Measurements from ENCODE around the gene NUTM1. TPM values are rescaled to one million over a fixed set of nuclear protein-coding genes. Genes with fewer than 3 reads are reported as not detected.
"Not testable (repeated sequence)": the region's sequence is repeated elsewhere in the genome, so short reads cannot be mapped to it uniquely, and the experiment has no call there.

The NUTM1 gene
- total RNA-seq, 2 donors from 2014 or later, result not detected

DNA sequence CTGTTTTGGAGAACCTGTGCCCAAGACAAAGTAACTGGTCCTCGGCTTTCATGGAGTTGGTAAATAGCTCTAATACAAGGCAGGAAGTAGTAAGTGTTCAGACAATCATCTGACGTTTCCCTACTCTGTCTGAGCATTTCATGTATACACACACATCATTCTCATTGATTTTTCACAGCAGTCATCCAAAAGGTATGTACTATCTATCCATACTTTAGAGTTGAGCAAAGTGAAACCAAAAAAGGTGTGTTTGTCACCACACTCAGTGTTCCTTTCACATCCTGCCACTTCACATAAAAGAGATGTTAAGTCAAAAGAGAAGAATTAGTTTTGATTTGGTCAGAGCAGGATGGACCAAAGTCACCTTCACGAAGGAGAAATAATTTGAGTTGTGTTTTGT lies 60.8 kb downstream of the NUTM1 start:
- peak; percentile 87 for ATAC-seq (replicated peaks)
- H3K36me3 Mint-ChIP-seq (ENCODE audit: low read depth); H3K27me3 Mint-ChIP-seq: not testable (repeated sequence)

More for the DNA sequence above, 60.8 kb downstream of the NUTM1 start:
- H3K9me3 Mint-ChIP-seq, H3K27ac Mint-ChIP-seq, H3K4me1 Mint-ChIP-seq, H3K4me3 Mint-ChIP-seq: not testable (repeated sequence)

Other genes starting within 250 kb of the NUTM1 start
- gene EMC7, start 241.5 kb upstream of the NUTM1 start, total RNA-seq, result 10 to 100 TPM; 33.2 to 66.2 TPM
- 1 to 10 TPM; 2.8 to 2.9 TPM for gene PGBD4, start 241.2 kb upstream of the NUTM1 start, total RNA-seq
- 10 to 100 TPM; 41.6 to 51.3 TPM for gene KATNBL1, start 133.2 kb upstream of the NUTM1 start, total RNA-seq
- gene EMC4, start 118.3 kb upstream of the NUTM1 start, total RNA-seq, result 100 to 1,000 TPM in 1 of 2 donors, 10 to 100 TPM in 1; 83.0 to 118 TPM
- 10 to 100 TPM; 25.2 to 33.6 TPM for gene SLC12A6, start 5.5 kb upstream of the NUTM1 start, total RNA-seq
- gene NOP10, start 179 bp upstream of the NUTM1 start, total RNA-seq, result 100 to 1,000 TPM; 150 to 210 TPM
- 10 to 100 TPM; 73.8 to 95.0 TPM for gene LPCAT4, start 23.9 kb downstream of the NUTM1 start, total RNA-seq
- 100 to 1,000 TPM; 169 to 560 TPM for gene GOLGA8A, start 94.5 kb downstream of the NUTM1 start, total RNA-seq
- gene GOLGA8B, start 240.3 kb downstream of the NUTM1 start, total RNA-seq, result 100 to 1,000 TPM; 202 to 437 TPM

Data from activated T-helper 17 cell treated with anti-CD3 and anti-CD28 coated beads, Interleukin-2, amount 50 U/mL, for 72 hours (primary cell).